ENCODE measurements around the gene CCNY. TPM values are rescaled to one million over a fixed set of nuclear protein-coding genes. Genes with fewer than 3 reads are reported as not detected.

The CCNY gene
- total RNA-seq, 3 donors from 2014 or later (not counting 1 experiment from before 2014, with no cell fraction given), result 71.0 to 87.2 (median 74.3) TPM

GRCh38 chr10:35502692-35503091, 166.4 kb downstream of the CCNY start:
- peaks cover 33 to 35% of the 10 kb centered on the region in 2 donors for H3K4me1 Mint-ChIP-seq
- Histone ChIP-seq H3K4me1 (ENCODE audit: control insufficient read depth, insufficient read depth, low read length) (no peaks in the 10 kb centered on the region), H3K27ac (ENCODE audit: low read length) (no peak overlapping the region), H3K36me3 (ENCODE audit: control insufficient read depth, insufficient read depth, low read length) (peaks cover 5% of the 10 kb centered on the region), H3K27me3 (ENCODE audit: control insufficient read depth, insufficient read depth, low read length) (no peaks in the 10 kb centered on the region), H3K9me3 (ENCODE audit: control insufficient read depth, insufficient read depth, low read length) (no peaks in the 10 kb centered on the region), H3K4me3 (ENCODE audit: low read length) (no peak overlapping the region)
- no peaks in the 10 kb centered on the region for H3K9me3 Mint-ChIP-seq
- no peaks in the 10 kb centered on the region for H3K36me3 Mint-ChIP-seq
- no peak overlapping the region for H3K27ac Mint-ChIP-seq
- DNase-seq (no peak), ATAC-seq (no peak)
- 100% methylated on average over 4 of the region's 4 CpGs for WGBS (ENCODE audit: insufficient coverage)
- TF ChIP-seq CTCF (IDR thresholded peaks at IDR 0.05), result no peak
- H3K27me3 Mint-ChIP-seq (ENCODE audit: low read depth in 2 of 2), result no peaks in the 10 kb centered on the region
- H3K4me3 Mint-ChIP-seq, result no peak overlapping the region
- intact Hi-C loops (cut with micrococcal nuclease), result no loop called here

- intact Hi-C loops (cut with micrococcal nuclease), result no loop called here
- ATAC-seq, result no peak
- no peak overlapping the region for H3K4me3 Mint-ChIP-seq
- Histone ChIP-seq H3K4me1 (ENCODE audit: control insufficient read depth, insufficient read depth, low read length) (no peaks in the 10 kb centered on the region), H3K27me3 (ENCODE audit: control insufficient read depth, insufficient read depth, low read length) (no peaks in the 10 kb centered on the region), H3K9me3 (ENCODE audit: control insufficient read depth, insufficient read depth, low read length) (no peaks in the 10 kb centered on the region), H3K4me3 (ENCODE audit: low read length) (no peak overlapping the region), H3K27ac (ENCODE audit: low read length) (no peak overlapping the region), H3K36me3 (ENCODE audit: control insufficient read depth, insufficient read depth, low read length) (peaks cover 5% of the 10 kb centered on the region)
- peaks cover 37 to 39% of the 10 kb centered on the region in 2 donors for H3K4me1 Mint-ChIP-seq
- H3K9me3 Mint-ChIP-seq, result no peaks in the 10 kb centered on the region
- WGBS (ENCODE audit: insufficient coverage), result 99% methylated on average over 5 of the region's 5 CpGs
- no peak overlapping the region for H3K27ac Mint-ChIP-seq
- H3K27me3 Mint-ChIP-seq (ENCODE audit: low read depth in 2 of 2), result no peaks in the 10 kb centered on the region
- H3K36me3 Mint-ChIP-seq, result no peaks in the 10 kb centered on the region
- no peak for TF ChIP-seq CTCF (IDR thresholded peaks at IDR 0.05)
- DNase-seq, result no peak
Observed at GRCh38 chr10:35503578-35503977, 167.3 kb downstream of the CCNY start.

GRCh38 chr10:35504132-35504531, 167.8 kb downstream of the CCNY start:
- H3K4me1 Mint-ChIP-seq, result peaks cover 31 to 39% of the 10 kb centered on the region in 2 donors
- H3K27ac Mint-ChIP-seq, result peak overlapping the region in 1 of 2 donors; percentile 11
- H3K36me3 Mint-ChIP-seq, result no peaks in the 10 kb centered on the region
- ATAC-seq (no peak), DNase-seq (no peak)
- Histone ChIP-seq H3K27ac (ENCODE audit: low read length) (no peak overlapping the region), H3K4me1 (ENCODE audit: control insufficient read depth, insufficient read depth, low read length) (no peaks in the 10 kb centered on the region), H3K9me3 (ENCODE audit: control insufficient read depth, insufficient read depth, low read length) (no peaks in the 10 kb centered on the region), H3K27me3 (ENCODE audit: control insufficient read depth, insufficient read depth, low read length) (no peaks in the 10 kb centered on the region), H3K4me3 (ENCODE audit: low read length) (no peak overlapping the region), H3K36me3 (ENCODE audit: control insufficient read depth, insufficient read depth, low read length) (peaks cover 5% of the 10 kb centered on the region)
- H3K27me3 Mint-ChIP-seq (ENCODE audit: low read depth in 2 of 2), result no peaks in the 10 kb centered on the region
- WGBS (ENCODE audit: insufficient coverage), result no CpG with 5 or more reads among the region's 1 CpG
- intact Hi-C loops (cut with micrococcal nuclease), result no loop called here
- TF ChIP-seq CTCF (IDR thresholded peaks at IDR 0.05), result no peak
- H3K4me3 Mint-ChIP-seq, result no peak overlapping the region
- no peaks in the 10 kb centered on the region for H3K9me3 Mint-ChIP-seq

GRCh38 chr10:35505241-35505873, 169.0 kb downstream of the CCNY start:
- Mint-ChIP-seq H3K36me3 (no peaks in the 10 kb centered on the region), H3K4me1 (peaks cover 33 to 34% of the 10 kb centered on the region in 2 donors)

More at GRCh38 chr10:35505241-35505873, 169.0 kb downstream of the CCNY start:
- no peaks in the 10 kb centered on the region for H3K9me3 Mint-ChIP-seq
- H3K4me3 ChIP-seq (ENCODE audit: low read length), result no peak overlapping the region
- TF ChIP-seq CTCF (IDR thresholded peaks at IDR 0.05), result no peak
- no peak overlapping the region for H3K27ac ChIP-seq (ENCODE audit: low read length)
- H3K27ac Mint-ChIP-seq, result no peak overlapping the region
- H3K4me3 Mint-ChIP-seq, result no peak overlapping the region
- no peak for ATAC-seq
- no peaks in the 10 kb centered on the region for H3K27me3 Mint-ChIP-seq (ENCODE audit: low read depth in 2 of 2)
- intact Hi-C loops (cut with micrococcal nuclease), result no loop called here
- WGBS (ENCODE audit: insufficient coverage), result 91% methylated on average over 2 of the region's 3 CpGs
- DNase-seq, result no peak
- peaks cover 5% of the 10 kb centered on the region for H3K36me3 ChIP-seq (ENCODE audit: control insufficient read depth, insufficient read depth, low read length)
- no peaks in the 10 kb centered on the region for H3K9me3 ChIP-seq (ENCODE audit: control insufficient read depth, insufficient read depth, low read length)
- no peaks in the 10 kb centered on the region for H3K27me3 ChIP-seq (ENCODE audit: control insufficient read depth, insufficient read depth, low read length)
- no peaks in the 10 kb centered on the region for H3K4me1 ChIP-seq (ENCODE audit: control insufficient read depth, insufficient read depth, low read length)
